ENCODE data around the gene FRMPD1. TPM values are rescaled to one million over a fixed set of nuclear protein-coding genes. Genes with fewer than 3 reads are reported as not detected.

Gene FRMPD1
- total and polyA plus RNA-seq, 8 donors: 0.03 to 0.31 (median 0.18) TPM; not detected in 2

DNA sequence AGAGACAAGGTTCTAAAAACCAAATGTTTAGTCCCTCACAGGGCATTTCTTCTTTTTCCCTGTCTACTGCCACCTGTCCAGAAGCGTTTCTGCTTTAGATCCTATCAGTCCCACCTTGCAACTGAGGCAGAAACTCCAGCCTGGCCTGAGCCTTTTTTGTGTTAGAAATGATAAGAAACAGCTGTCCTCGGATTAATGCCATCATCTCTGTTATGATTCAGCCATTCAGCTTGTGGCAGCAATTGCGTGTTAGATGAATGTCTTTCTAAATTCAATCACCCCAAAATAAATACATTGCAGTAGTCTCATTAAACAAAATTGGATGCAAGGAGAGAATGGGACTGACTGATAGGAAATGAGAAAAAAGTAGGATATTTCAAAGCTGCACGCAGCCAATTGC lies 28.3 kb upstream of the FRMPD1 start:
- no peaks in the 10 kb centered on the region for H3K4me1 ChIP-seq
- H3K4me3 ChIP-seq: no peak overlapping the region
- H3K36me3 ChIP-seq: no peaks in the 10 kb centered on the region
- H3K27ac ChIP-seq: no peak overlapping the region
- TF ChIP-seq, protein P1, sequence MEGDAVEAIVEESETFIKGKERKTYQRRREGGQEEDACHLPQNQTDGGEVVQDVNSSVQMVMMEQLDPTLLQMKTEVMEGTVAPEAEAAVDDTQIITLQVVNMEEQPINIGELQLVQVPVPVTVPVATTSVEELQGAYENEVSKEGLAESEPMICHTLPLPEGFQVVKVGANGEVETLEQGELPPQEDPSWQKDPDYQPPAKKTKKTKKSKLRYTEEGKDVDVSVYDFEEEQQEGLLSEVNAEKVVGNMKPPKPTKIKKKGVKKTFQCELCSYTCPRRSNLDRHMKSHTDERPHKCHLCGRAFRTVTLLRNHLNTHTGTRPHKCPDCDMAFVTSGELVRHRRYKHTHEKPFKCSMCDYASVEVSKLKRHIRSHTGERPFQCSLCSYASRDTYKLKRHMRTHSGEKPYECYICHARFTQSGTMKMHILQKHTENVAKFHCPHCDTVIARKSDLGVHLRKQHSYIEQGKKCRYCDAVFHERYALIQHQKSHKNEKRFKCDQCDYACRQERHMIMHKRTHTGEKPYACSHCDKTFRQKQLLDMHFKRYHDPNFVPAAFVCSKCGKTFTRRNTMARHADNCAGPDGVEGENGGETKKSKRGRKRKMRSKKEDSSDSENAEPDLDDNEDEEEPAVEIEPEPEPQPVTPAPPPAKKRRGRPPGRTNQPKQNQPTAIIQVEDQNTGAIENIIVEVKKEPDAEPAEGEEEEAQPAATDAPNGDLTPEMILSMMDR (IDR thresholded peaks at IDR 0.05): no peak
- DNase-seq: no peak
- no peaks in the 10 kb centered on the region for H3K9me3 ChIP-seq
- intact Hi-C loops (cut with DNase I): no loop called here
- no peaks in the 10 kb centered on the region for H3K27me3 ChIP-seq
- no peak for ATAC-seq

DNA sequence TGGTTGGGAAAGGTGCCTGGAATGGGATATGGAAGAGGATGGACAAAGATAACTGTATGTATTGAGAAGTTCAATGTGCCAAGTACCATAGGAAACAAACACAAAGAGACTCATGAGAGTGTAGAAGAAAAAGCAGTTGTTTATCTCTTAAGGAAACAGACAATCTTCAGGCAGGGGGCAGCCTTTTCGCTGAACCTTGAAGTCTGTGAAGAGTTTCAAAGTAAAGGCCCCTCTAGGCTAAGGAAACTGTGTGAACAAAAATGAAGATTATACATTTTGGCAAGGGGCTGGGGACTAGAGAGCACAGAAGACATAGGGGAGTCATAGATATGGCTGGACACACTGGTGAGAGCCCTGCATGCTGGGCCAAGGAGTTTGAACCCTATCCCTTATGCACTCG lies 27.5 kb upstream of the FRMPD1 start:
- intact Hi-C loops (cut with DNase I): no loop called here
- no peak for ATAC-seq
- no peaks in the 10 kb centered on the region for H3K36me3 ChIP-seq
- TF ChIP-seq, protein P1 (IDR thresholded peaks at IDR 0.05): no peak
- H3K4me3 ChIP-seq: no peak overlapping the region
- no peaks in the 10 kb centered on the region for H3K9me3 ChIP-seq
- H3K4me1 ChIP-seq: no peaks in the 10 kb centered on the region
- H3K27ac ChIP-seq: no peak overlapping the region
- DNase-seq: no peak
- no peaks in the 10 kb centered on the region for H3K27me3 ChIP-seq

DNA sequence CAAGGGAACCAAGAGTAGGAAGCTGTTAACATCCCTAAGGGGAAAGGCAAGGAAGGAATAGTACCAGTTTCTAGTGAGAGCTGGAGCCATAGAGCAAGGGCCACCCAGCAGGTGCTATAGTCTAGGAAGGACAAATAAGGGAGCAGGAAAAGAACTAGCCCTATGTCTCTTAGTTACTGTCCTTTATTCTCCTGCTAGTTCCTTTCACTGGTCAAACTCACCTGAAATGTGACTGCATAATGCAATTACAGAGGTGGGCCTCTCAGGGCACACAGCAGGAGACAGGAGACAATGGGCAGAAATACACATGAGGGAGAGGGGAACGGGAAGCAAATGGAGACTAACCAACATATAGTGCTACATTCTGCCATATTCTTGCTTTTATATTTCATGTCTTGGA lies 26.7 kb upstream of the FRMPD1 start:
- intact Hi-C loops (cut with DNase I): no loop called here
- no peaks in the 10 kb centered on the region for H3K27me3 ChIP-seq
- ATAC-seq (no peak), DNase-seq (no peak)
- no peaks in the 10 kb centered on the region for H3K9me3 ChIP-seq
- TF ChIP-seq, protein P1 (IDR thresholded peaks at IDR 0.05): no peak
- H3K4me1 ChIP-seq: no peaks in the 10 kb centered on the region
- no peak overlapping the region for H3K4me3 ChIP-seq
- no peaks in the 10 kb centered on the region for H3K36me3 ChIP-seq
- no peak overlapping the region for H3K27ac ChIP-seq

DNA sequence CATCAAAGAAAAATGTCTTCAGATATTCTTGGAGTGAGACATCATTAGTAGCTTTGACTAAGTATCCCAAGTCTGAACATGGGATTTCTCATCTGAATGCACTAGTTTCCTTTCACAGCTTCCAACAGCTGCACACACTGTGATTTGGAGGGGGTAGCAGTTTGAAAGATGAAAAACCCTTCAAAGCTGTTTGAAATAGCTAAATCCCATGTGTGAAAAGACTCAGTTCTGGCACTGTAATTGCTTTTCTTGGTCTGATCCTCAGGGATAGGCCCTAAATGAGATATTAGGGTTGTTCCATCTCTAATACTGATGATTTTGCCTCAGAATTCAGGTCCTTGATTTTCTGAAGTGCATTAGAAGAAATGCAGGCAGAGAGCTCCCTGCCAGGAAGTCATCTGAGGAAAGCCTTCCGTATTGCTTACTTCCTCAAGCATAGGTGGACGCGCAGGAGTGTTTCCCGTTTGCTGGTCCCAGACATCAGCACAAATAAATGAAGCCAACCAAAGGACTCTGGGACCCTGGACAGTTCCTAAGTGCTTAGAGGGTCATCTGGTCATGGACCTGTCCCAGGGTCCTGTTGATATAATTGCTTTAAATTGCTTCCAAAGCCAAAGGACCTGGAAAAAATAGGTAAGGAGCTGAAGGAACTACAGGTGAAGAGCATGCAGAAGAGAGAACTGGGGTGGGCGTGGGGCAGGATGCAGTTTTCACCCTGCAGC lies 25.6 kb upstream of the FRMPD1 start:
- H3K4me1 ChIP-seq: no peaks in the 10 kb centered on the region
- H3K4me3 ChIP-seq: no peak overlapping the region
- no peak for ATAC-seq
- TF ChIP-seq, protein P1 (IDR thresholded peaks at IDR 0.05): no peak
- H3K36me3 ChIP-seq: no peaks in the 10 kb centered on the region
- no peak overlapping the region for H3K27ac ChIP-seq
- no peaks in the 10 kb centered on the region for H3K9me3 ChIP-seq
- intact Hi-C loops (cut with DNase I): no loop called here
- H3K27me3 ChIP-seq: no peaks in the 10 kb centered on the region
- DNase-seq: no peak

DNA sequence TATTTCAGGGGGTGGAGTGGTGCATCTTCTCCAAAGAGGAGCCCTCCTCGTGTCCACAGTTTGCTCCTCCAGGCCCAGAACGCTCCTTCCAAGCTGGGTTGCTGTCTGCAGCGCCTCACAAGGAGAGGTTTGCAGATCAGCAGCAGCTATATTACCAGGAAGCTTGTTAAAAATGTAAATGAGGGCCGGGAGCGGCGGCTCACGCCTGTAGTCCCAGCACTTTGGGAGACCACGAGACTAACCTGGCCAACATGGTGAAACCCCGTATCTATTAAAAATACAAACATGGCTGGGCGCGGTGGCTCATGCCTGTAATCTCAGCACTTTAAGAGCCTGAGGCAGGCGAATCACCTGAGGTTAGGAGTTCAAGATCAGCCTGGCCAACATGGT lies 25.0 kb upstream of the FRMPD1 start:
- intact Hi-C loops (cut with DNase I): no loop called here
- Histone ChIP-seq H3K27ac (no peak overlapping the region), H3K9me3 (no peaks in the 10 kb centered on the region), H3K4me3 (no peak overlapping the region), H3K4me1 (no peaks in the 10 kb centered on the region), H3K27me3 (no peaks in the 10 kb centered on the region), H3K36me3 (no peaks in the 10 kb centered on the region)
- DNase-seq: no peak
- ATAC-seq: no peak
- TF ChIP-seq, protein P1 (IDR thresholded peaks at IDR 0.05): no peak
